OCI-LY3 (cell line): ENCODE measurements around the gene CDH4.
"Not testable (repeated sequence)": the region's sequence is repeated elsewhere in the genome, so short reads cannot be mapped to it uniquely, and the experiment has no call there.

Experiments
- H2AFZ ChIP-seq: fragments of 200-600, 300-600 bp; shearing (Covaris generic); 2 replicates; pipeline ENCODE4 v1.6.0; 2014; ENCODE audit warnings: antibody characterized with exemption, low read depth, low read length
- H3K27ac ChIP-seq: fragments of 200-600, 300-600 bp; sonication (generic); 2 replicates; pipeline ENCODE4 v1.5.1; 2014; ENCODE audit warnings: mild to moderate bottlenecking, low read length, moderate library complexity, mixed read lengths
- H3K27me3 ChIP-seq: fragments of 200-600, 300-600 bp; sonication (generic); 2 replicates; pipeline ENCODE4 v1.6.1; 2014; ENCODE audit warnings: low read depth, low read length, mixed read lengths
- H3K36me3 ChIP-seq: fragments of 200-600, 300-600 bp; sonication (generic); replicated peaks from 2 replicates; pipeline ENCODE3; 2014; ENCODE audit warnings: low read depth, low read length, mixed read lengths
- H3K4me1 ChIP-seq: fragments of 300-600, 200-600 bp; sonication (generic); 2 replicates; pipeline ENCODE4 v1.6.1; 2014; ENCODE audit warnings: low read length, mixed read lengths
- H3K4me2 ChIP-seq: fragments of 200-600, 300-600 bp; sonication (generic); 2 replicates; pipeline ENCODE4 v1.6.1; 2014; ENCODE audit warnings: low read length, mixed read lengths
- H3K4me3 ChIP-seq: fragments of 300-600, 200-600 bp; sonication (generic); 2 replicates; pipeline ENCODE4 v1.5.1; 2014; ENCODE audit warnings: antibody characterized with exemption, mild to moderate bottlenecking, low read length, moderate library complexity
- H3K79me2 ChIP-seq: fragments of 300-600, 200-600 bp; shearing (Covaris generic); 2 replicates; pipeline ENCODE4 v1.6.1; 2014; ENCODE audit warnings: mild to moderate bottlenecking, low read length, mixed read lengths
- H3K9ac ChIP-seq: fragments of 300-600, 200-600 bp; shearing (Covaris generic); 2 replicates; pipeline ENCODE4 v1.6.0; 2014; ENCODE audit warnings: mild to moderate bottlenecking, low read length, moderate library complexity
- H3K9me3 ChIP-seq: fragments of 200-600, 300-600 bp; shearing (Covaris generic); 2 replicates; pipeline ENCODE4 v1.6.1; 2014; ENCODE audit warnings: low read length, mixed read lengths; ENCODE audit not compliant: insufficient read depth
- H4K20me1 ChIP-seq: fragments of 200-600, 300-600 bp; sonication (generic); 2 replicates; pipeline ENCODE4 v1.6.1; 2016; ENCODE audit warnings: low read length, mixed read lengths; ENCODE audit not compliant: insufficient read depth
- CTCF ChIP-seq: fragments of 200-600, 300-600 bp; sonication (generic); IDR thresholded peaks from 2 replicates; pipeline ENCODE4 v1.5.1; 2014; ENCODE audit warnings: antibody characterized with exemption, low read length, low read depth
- EZH2phosphoT487 ChIP-seq: fragments of 200-600 bp; shearing (Covaris generic); IDR thresholded peaks from 2 replicates; pipeline ENCODE4 v1.6.1; 2018; ENCODE audit warnings: antibody characterized with exemption, mixed run types, low read depth

Gene CDH4

GRCh38 chr20:61450549-61450948 lies 198.5 kb downstream of the CDH4 start:
- TF ChIP-seq EZH2phosphoT487 (no peak), CTCF (no peak)
- no peak overlapping the region for H2AFZ ChIP-seq
- H3K4me2 ChIP-seq = no peak overlapping the region
- no peaks in the 10 kb centered on the region for H3K79me2 ChIP-seq
- no peaks in the 10 kb centered on the region for H3K4me1 ChIP-seq
- H3K27me3 ChIP-seq = no peaks in the 10 kb centered on the region
- H3K9me3 ChIP-seq = no peaks in the 10 kb centered on the region
- H3K27ac ChIP-seq = no peak overlapping the region
- no peaks in the 10 kb centered on the region for H4K20me1 ChIP-seq
- H3K9ac ChIP-seq = no peak overlapping the region
- H3K4me3 ChIP-seq = no peak overlapping the region
- H3K36me3 ChIP-seq = no peaks in the 10 kb centered on the region

- Histone ChIP-seq H3K27me3 (no peaks in the 10 kb centered on the region), H3K9ac (no peak overlapping the region), H3K4me1 (no peaks in the 10 kb centered on the region), H3K9me3 (no peaks in the 10 kb centered on the region), H3K79me2 (no peaks in the 10 kb centered on the region), H3K4me2 (no peak overlapping the region), H4K20me1 (no peaks in the 10 kb centered on the region), H3K27ac (no peak overlapping the region), H3K4me3 (no peak overlapping the region), H3K36me3 (no peaks in the 10 kb centered on the region), H2AFZ (no peak overlapping the region)
- TF ChIP-seq CTCF (no peak), EZH2phosphoT487 (no peak)
Observed at GRCh38 chr20:61451009-61451408, 198.9 kb downstream of the CDH4 start.

GRCh38 chr20:61451953-61452352 lies 199.9 kb downstream of the CDH4 start:
- H3K4me3 ChIP-seq = no peak overlapping the region
- H4K20me1 ChIP-seq = no peaks in the 10 kb centered on the region
- H3K27ac ChIP-seq = no peak overlapping the region
- H3K9ac ChIP-seq = no peak overlapping the region
- H3K36me3 ChIP-seq = no peaks in the 10 kb centered on the region
- no peaks in the 10 kb centered on the region for H3K4me1 ChIP-seq
- H3K9me3 ChIP-seq = no peaks in the 10 kb centered on the region
- TF ChIP-seq CTCF = no peak
- no peak for TF ChIP-seq EZH2phosphoT487
- no peaks in the 10 kb centered on the region for H3K27me3 ChIP-seq
- H2AFZ ChIP-seq = no peak overlapping the region
- H3K79me2 ChIP-seq = no peaks in the 10 kb centered on the region
- no peak overlapping the region for H3K4me2 ChIP-seq

DNA sequence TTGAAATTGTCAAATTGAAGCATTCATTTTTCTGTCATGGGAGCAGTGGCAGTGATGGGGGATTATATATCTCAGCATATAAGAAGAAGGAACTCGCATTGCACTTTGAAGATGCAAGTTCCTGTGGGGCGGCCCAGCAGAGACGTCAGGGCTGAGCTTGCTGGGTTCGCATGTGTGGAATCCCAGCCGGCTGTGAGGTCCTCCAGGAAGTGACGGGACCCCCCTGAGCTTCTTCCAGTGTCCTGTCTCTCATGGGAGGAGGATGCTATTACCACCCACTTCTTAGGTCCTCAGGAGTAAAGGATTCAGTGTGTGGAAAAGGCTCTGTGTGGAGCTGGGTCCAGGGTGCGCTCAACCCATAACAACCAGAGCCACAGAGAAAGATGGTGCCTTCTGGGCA lies 201.2 kb downstream of the CDH4 start:
- H2AFZ ChIP-seq = no peak overlapping the region
- H3K36me3 ChIP-seq = no peaks in the 10 kb centered on the region
- no peaks in the 10 kb centered on the region for H3K9me3 ChIP-seq
- no peak for TF ChIP-seq CTCF
- TF ChIP-seq EZH2phosphoT487 = no peak
- no peaks in the 10 kb centered on the region for H3K4me1 ChIP-seq
- H3K79me2 ChIP-seq = no peaks in the 10 kb centered on the region
- H3K4me3 ChIP-seq = no peak overlapping the region
- H3K9ac ChIP-seq = no peak overlapping the region
- no peaks in the 10 kb centered on the region for H3K27me3 ChIP-seq
- H4K20me1 ChIP-seq = no peaks in the 10 kb centered on the region
- H3K4me2 ChIP-seq = no peak overlapping the region
- H3K27ac ChIP-seq = no peak overlapping the region

DNA sequence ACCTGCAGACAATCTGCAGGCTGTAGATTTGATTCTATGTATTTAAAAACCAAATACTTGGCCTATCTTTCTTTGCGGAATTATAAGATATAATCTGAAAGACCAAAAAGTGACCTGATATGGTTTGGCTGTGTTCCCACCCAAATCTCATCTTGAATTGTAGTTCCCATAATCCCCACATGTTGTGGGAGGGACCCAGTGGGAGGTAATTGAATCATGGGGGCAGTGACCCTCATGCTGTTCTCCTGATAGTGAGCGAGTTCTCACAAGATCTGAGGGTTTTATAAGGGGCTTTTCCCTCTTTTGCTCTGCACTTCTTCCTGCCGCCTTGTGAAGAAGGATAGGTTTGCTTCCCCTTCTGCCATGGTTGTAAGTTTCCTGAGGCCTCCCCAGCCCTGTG lies 201.6 kb downstream of the CDH4 start:
- H3K4me3 ChIP-seq, H3K9me3 ChIP-seq, H3K27ac ChIP-seq, H3K79me2 ChIP-seq, H3K4me1 ChIP-seq, H3K9ac ChIP-seq, H4K20me1 ChIP-seq, H3K36me3 ChIP-seq, H3K4me2 ChIP-seq, H2AFZ ChIP-seq, H3K27me3 ChIP-seq: not testable (repeated sequence)
